Endothelial cell (in vitro differentiated cells): ENCODE measurements around the gene APH1A. TPM values are rescaled to one million over a fixed set of nuclear protein-coding genes. Genes with fewer than 3 reads are reported as not detected.

Experiments used
- DNase-seq: peaks from one replicate; pipeline ENCODE4 v3.0.0; 2021; ENCODE audit warnings: low spot score
- H3K27ac Mint-ChIP-seq: one replicate; pipeline ENCODE4 v1.8.0; 2021; ENCODE audit warnings: mixed read lengths, inconsistent platforms; ENCODE audit not compliant: unreplicated experiment
- H3K27me3 Mint-ChIP-seq: one replicate; pipeline ENCODE4 v1.8.0; 2021; ENCODE audit warnings: mild to moderate bottlenecking, moderate library complexity, mixed read lengths, inconsistent platforms; ENCODE audit not compliant: unreplicated experiment
- H3K36me3 Mint-ChIP-seq: one replicate; pipeline ENCODE4 v1.8.0; 2021; ENCODE audit warnings: mild to moderate bottlenecking, low read depth, mixed read lengths, inconsistent platforms; ENCODE audit not compliant: unreplicated experiment
- H3K4me1 Mint-ChIP-seq: one replicate; pipeline ENCODE4 v1.8.0; 2021; ENCODE audit warnings: mild to moderate bottlenecking, mixed read lengths, inconsistent platforms; ENCODE audit not compliant: unreplicated experiment
- H3K4me3 Mint-ChIP-seq: one replicate; pipeline ENCODE4 v1.8.0; 2021; ENCODE audit warnings: mild to moderate bottlenecking, mixed read lengths, inconsistent platforms; ENCODE audit not compliant: unreplicated experiment
- H3K9me3 Mint-ChIP-seq: one replicate; pipeline ENCODE4 v1.8.0; 2021; ENCODE audit warnings: mixed read lengths, inconsistent platforms; ENCODE audit not compliant: unreplicated experiment
- CTCF ChIP-seq: fragments of 200-600 bp; sonication (generic); IDR thresholded peaks from one replicate; pipeline ENCODE4 v1.5.0; 2021; ENCODE audit warnings: antibody characterized with exemption; ENCODE audit not compliant: unreplicated experiment
- total RNA-seq: library from RNA; stranded (reverse); fragmentation: NEBNext Ultra II Directional; extraction: Animal tissue kit (Norgen Biotek cat#: 25700); gene quantifications from one replicate; pipeline ENCODE4 v1.2.1, GENCODE V29; 2021; ENCODE audit not compliant: unreplicated experiment

The APH1A gene
- total RNA-seq, 1 donor from 2014 or later, result 333 TPM

GRCh38 chr1:150235852-150236613, 32.8 kb downstream of the APH1A start, which contains the start of gene ANP32E:
ANP32E (minus strand) TSS chr1:150236112; CDS start chr1:150235786, 326 bp downstream.
- no peak for TF ChIP-seq CTCF
- Mint-ChIP-seq H3K4me1 (peaks cover 17% of the 10 kb centered on the region), H3K4me3 (no peak within 1 kb of the TSS), H3K27ac (peak within 1 kb of the TSS; percentile 87), H3K27me3 (peaks cover 5% of the 10 kb centered on the region), H3K36me3 (peaks cover 12% of the 10 kb centered on the region), H3K9me3 (no peaks in the 10 kb centered on the region)
- peak; percentile 82 for DNase-seq

GRCh38 chr1:150235294-150235851, 33.4 kb downstream of the APH1A start:
- Mint-ChIP-seq H3K36me3 (peaks cover 12% of the 10 kb centered on the region), H3K27me3 (peaks cover 6% of the 10 kb centered on the region), H3K27ac (no peak overlapping the region), H3K4me1 (peaks cover 17% of the 10 kb centered on the region), H3K4me3 (no peak overlapping the region), H3K9me3 (no peaks in the 10 kb centered on the region)
- TF ChIP-seq CTCF, result no peak
- peak; percentile 11 for DNase-seq

- peak; percentile 76 for DNase-seq
- Mint-ChIP-seq H3K36me3 (peaks cover 12% of the 10 kb centered on the region), H3K4me3 (no peak overlapping the region), H3K27me3 (peaks cover 6% of the 10 kb centered on the region), H3K27ac (peak overlapping the region; percentile 87), H3K4me1 (peaks cover 17% of the 10 kb centered on the region), H3K9me3 (no peaks in the 10 kb centered on the region)
- TF ChIP-seq CTCF, result no peak
Observed at GRCh38 chr1:150234566-150235293, 34.1 kb downstream of the APH1A start.

GRCh38 chr1:150234309-150234565, 34.6 kb downstream of the APH1A start:
- H3K27ac Mint-ChIP-seq, result peak overlapping the region; percentile 87
- peaks cover 6% of the 10 kb centered on the region for H3K27me3 Mint-ChIP-seq
- H3K4me3 Mint-ChIP-seq, result no peak overlapping the region
- DNase-seq, result no peak
- TF ChIP-seq CTCF, result no peak
- no peaks in the 10 kb centered on the region for H3K9me3 Mint-ChIP-seq
- peaks cover 12% of the 10 kb centered on the region for H3K36me3 Mint-ChIP-seq
- H3K4me1 Mint-ChIP-seq, result peaks cover 17% of the 10 kb centered on the region
